HG02938 (cell line): ENCODE data around the gene MBP.

Experiments
- ATAC-seq: cut with Tn5 transposase; IDR thresholded peaks from one replicate; pipeline ENCODE4 v1.9.1; 2021; ENCODE audit warnings: mild to moderate bottlenecking, moderate library complexity; ENCODE audit not compliant: unreplicated experiment

Gene MBP

DNA sequence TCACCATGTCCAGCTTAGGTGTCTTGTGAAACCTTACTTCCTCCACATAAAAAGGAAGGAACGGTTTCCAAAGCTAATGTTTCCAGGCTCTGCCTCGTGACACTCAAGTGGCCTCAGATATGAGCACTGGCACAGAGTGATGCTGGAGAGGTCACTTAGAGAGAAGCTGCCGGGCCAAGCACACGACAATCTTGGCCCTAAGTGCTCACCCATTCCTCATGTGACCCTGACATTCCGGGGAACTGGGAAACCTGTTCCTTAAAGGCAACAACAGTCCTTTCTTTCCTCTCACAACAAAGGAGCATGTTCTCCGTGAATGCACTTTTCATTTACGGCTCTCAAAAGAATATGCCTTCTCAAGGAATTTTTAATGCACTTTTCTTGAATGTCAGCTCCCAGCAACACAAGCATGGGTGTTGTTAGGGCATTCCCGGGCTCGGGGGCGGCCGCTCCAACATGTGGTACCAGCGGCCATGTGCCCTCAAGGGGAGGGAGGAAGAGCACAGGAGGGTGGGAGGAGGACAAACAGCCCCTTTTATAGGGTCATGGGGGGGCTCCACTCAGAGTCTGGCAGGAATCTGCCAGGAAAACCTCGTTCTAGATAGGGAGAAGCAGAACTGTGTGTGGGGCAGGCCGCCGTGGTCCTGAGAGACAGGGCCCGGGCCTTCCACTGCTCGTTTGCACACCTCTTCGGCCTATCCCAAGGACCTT, 118.6 kb downstream of the MBP start:
- ATAC-seq = no peak

DNA sequence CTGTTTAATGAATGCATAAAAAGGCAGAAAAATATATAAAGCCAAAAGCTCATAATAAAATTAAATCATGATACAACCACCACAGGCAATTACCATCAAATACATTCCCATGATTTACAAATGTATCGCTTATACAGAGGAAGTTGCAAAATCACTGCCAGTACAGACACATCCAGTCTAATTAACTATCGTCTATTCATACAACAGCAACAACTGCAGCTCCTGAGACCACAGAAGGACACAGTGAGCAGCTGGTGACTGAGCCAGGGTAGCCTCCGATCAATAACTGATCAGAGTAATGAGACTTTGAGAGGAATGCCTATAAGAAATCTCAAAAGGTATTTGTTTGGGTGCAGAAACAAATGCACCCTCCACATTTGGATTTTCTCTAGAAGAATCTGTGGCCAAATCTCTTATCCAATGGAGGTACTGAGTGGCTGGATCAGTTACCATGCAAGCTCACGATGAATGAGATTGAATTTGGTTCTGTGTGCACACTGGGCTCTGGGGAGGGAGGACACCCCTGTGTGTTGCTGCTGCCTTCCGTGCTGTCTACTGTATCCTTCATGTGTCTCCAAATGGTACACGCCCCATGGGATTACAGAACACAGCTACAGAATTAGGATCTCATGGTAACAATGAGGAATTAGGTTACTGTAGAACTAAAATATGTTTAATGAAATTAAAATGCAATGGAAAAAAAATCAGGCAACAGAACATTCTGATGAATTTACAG, 119.6 kb downstream of the MBP start:
- no peak for ATAC-seq

DNA sequence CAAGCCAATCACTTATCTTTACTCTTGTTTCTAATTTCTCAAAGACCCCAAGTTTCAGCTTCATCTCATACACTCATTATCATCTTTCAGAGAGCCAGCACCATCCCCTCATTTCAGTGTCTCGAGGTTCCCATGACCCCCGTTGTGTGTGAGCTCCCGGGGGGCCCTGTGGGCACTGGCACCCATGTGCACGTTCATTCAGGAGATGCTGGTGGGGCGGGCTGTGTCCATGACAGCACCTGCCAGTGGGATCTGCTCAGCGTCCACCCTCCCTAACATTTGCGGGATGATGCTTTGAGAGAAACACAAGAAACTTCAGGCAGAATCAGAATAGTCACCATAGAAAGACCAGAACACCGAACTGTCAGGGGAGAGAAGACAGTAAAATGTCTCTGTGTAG, 120.5 kb downstream of the MBP start:
- ATAC-seq = no peak

DNA sequence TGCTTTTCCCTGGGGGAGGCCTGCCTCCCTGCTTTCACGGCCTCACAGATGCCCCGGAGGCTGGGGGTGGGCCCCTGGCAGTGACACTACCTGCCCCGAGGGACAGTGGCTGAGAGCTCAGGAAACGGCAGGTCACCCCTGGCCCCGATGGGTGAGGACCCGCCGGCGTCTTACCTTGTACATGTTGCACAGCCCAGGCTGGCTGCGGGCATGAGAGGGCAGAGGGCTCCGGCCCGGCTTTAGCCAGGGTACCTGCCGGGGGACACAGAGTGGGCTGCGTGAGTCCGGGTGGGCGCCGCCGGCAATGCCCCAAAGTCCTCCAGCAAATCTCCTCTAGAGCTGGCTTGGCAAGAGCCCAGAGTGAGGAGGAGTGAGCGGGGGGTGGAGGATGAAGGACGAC, 122.9 kb downstream of the MBP start:
- ATAC-seq = no peak

DNA sequence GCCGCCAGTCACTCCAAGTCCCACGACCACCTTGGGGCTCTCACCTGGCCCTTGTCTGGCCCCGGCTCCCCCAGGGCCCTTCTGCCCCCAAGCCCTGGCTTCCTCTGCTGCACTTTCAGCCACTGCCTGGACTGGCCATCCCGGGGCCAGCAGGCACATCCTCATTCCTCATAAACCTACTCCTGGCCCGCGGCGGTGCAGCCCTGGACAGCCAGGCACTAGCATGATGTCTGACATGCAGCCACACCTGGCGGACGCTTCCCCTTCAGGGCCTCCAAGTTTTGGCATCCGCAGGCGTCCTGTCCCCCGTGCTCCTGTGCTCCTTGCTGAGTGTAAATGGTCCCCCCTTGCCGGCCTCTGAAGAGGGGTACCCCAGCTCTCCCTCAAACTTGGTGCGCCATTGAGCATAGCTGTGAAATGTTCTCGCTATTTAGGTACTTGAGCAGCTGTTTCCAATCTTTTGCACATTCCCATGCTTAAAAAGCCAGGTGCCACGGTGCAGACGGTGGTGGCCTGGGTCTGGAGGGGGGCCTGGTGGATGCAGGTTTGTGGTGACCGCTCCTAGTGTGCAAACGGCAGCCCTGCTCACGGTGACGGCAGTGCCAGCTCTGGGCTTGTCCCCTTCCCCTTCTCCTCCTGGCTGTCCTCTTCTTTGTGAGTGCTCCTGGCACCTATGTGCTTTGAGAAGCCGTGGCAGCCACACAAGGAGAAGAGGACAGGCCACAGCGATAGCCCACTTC, 123.8 kb downstream of the MBP start:
- no peak for ATAC-seq

DNA sequence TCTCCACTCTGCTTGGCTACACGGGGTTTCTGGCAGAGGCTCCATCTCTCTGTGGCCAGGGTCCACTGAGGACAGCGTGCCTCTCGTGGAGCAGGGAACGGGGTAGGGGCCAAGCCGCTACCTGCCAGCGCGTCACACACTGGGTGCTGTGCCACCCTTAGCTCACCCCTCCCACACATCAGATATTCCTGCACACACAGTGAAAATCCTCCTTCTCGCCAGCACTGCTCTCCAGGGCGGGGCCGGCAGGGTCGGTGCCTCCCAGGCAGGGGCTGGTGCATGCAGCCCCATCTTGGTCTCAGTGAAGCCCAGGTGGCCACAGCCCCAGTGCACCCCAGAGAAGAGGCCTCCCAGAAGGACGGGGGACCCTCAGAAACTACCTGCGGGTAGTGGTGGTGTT, 124.6 kb downstream of the MBP start:
- no peak for ATAC-seq

DNA sequence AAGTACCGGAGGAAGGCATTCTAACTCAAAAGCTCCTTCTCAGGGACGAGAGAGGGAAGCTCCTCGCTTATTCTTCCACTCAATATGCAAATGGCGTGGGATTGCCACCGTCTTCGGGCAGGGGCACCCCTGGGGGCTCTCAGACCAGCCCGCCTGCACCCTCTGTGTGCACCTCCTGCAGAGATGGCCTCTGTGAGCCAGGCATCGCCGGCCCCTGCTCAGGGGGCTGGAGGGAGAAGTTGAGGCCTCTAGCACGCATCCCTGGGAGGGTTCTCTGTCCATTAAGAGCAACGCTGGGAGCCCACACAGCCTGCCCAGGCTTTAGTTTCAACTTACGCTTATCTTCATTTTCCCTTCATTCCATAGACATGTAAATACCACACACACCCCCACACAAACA, 125.3 kb downstream of the MBP start:
- no peak for ATAC-seq

DNA sequence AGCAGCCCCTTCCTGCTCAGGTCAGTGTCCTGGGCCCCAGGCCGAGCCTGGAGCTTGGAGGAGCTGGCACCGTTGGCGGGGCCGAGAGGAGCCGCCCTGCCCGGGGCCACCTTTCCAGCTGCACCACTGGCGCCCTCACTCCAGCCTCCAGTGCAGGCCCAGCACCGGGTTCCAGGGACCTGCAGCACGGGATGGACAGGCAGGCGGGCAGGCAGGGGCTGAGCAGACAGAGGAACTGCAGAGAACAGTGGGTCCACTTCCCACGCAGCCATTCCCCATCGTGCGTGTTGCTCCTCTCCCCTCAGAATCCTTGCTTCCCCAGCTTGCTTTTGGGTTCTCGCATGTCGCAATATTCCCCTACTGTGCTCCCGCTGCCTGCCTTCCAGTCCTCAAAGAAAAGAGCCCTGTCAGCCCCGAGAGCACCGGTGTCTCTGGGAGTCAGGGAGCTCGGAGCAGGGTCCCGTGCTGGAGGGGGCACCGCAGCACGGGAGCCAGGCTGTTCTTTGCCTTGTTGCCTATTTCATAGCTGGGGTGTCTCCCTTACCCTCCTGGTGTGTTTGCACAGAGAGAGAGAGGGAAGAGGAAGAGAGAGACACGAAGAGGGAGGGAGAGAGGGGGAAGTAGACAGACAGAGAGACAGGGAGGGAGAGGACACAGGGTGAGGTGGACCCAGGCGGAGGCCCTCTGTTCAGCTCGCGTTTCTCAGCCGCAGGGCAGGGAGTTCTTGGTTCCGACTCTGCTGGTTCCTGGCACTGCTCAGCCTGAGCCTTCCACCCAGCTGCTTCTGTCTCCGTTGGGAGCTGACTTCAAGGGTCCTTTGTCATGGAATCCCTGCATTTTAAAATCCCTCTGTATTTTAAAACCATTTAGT, 126.0 kb downstream of the MBP start:
- ATAC-seq = no peak

DNA sequence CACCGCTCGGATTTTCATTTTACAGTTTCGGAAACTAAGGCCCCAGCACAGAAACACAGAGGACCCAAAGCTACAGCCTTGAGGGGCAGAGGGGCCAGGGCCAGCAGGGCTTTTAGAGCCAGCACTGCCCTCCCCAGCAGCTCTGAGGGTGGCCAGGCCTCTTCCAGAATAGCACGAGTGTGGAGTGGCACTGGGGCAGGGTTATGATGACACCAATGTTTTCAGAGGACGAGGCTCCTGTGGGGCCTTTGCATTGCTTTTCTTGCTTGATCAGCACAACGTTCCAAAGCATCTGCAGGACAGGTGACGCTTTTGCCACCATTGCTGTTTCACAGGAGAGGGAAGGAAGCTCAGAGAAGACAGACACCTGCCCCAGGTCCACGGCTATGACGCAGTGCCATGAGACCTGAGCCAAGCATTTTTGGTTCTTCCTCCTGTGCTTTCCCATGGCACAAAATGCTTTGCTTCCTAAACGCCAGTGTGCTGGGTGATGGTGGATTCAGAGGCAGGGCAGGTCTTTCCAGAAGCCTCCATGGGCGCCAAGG, 126.9 kb downstream of the MBP start:
- ATAC-seq = no peak

DNA sequence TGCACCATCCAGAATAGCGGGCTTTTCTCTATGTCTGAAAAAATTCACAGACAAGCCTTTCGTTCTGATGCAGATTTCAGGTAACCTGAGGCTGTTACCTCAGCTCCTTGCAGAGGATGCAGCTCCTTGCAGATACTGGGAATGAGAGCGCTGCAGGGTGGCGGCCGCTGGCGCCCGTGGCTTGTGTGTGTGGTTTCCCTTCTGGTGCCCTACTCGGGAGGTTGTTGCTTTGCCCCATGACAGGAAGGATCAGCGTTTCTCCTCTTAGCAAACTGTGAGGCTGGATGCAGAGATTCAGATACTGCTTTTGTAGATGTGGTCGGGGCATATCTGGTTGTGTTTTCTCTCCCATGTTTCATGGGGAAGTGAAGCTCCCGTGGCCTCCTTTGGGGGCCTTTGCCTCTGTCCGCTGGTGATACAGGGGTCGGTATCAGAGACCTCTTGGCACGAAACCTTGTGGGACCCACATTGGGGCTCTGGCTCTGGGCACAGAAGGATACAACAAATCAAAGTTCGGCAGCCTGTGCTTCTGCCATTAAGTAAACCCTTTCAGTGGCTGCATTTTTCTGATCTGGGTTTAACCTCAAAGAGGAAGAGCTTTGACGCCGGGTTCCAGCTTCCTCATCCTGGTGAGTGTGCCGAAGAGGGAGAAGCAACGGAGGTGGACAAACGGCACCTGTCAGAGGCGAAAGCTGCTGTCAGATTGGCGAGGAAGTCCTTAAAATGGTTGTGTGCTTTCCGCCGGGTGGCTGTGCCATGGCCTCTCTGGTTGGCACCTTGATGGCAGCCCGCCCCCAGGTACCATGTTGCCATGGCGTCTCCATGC, 127.8 kb downstream of the MBP start:
- no peak for ATAC-seq

DNA sequence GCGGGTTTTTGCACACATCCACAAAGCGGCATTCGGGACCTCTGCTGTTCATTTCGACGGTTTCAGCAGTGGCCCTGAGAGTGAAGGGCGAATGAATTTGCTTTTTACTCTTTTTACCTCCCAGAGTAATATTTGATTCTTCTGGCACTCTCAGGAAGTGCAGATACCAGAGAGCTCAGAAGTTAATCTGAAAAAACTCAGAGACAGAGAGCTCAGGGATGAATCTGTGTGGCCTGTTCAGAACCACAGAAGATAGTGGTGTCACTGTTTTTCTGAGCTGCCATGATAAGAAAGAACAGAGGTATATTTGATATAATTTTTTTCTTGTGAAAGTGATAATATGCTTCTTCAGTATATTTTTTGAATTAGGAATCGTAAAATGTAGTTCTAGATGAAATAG, 129.3 kb downstream of the MBP start:
- no peak for ATAC-seq

DNA sequence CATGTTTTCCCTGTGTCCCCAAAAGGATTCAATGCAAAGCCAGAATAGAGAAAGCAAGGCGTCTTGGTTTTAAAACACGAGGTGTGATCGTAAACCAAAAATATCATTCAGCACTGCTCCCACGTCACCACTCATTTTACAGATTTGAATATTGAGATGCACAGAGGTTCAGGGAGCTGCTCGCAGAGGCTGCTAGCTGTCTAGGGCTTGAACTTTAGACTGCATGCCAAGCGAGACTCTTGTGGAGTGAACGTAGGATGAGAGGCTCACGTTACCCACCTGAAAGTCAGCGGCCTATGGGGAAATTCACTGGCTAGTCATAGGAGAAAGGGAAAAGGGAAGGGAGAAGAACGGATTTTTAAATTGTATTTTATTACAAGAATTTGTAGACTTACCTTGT, 130.1 kb downstream of the MBP start:
- no peak for ATAC-seq

DNA sequence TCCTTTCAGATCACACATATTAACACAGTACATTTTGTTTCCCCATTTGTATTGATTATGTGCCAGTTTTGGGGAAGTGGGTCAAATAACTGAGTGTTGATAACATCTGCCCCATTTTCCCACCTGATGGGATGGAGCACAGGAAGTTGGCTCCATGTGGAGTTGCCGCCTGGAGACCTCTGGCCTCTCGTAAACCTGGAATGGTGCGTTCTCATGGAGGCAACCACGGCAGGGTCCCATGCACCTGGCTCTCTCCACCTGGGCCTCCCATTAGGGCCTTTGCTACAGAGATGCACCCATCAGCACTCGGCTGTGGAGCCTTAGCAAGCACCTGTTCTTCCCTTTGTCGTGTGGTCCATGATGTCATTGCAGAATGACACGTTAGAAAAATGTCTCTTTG, 130.6 kb downstream of the MBP start:
- ATAC-seq = no peak

DNA sequence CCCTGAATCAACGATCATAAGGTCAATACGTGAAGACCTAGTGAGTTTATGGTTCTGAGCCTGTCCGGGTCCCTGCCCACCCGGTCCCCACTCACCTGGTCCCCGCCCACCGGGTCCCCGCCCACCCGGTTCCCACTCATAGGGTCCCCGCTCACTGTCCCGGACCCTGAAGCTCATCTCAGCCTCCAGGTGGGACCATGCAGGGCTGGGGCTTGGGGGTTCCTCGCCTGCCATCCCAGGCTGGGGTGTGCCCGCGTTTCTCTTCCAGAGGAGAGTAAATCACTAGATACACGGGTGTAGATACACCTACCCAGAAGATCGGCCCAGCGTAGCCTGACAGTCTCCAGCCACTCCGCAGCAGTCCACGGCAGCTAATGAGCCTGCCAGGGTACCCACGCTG, 131.5 kb downstream of the MBP start:
- no peak for ATAC-seq

DNA sequence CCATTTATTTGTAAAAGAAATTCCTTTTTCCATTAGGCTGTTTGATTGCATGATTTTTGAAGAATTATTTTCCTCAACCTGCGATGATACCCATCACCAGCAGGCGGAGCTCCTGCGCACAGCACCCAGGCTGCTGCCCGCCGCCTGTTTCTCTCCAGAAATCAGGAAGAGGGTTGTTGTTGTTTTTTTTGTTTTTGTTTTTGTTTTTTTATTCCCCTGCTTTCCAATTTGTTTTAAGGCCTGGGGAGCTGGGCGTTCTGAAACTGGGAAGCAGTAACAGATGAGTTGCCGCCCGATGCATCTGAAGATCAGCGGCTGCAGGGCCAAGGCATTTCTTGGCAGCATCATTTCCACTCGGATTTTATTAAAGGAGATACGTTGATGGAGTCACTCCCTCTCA, 132.1 kb downstream of the MBP start:
- ATAC-seq = no peak

DNA sequence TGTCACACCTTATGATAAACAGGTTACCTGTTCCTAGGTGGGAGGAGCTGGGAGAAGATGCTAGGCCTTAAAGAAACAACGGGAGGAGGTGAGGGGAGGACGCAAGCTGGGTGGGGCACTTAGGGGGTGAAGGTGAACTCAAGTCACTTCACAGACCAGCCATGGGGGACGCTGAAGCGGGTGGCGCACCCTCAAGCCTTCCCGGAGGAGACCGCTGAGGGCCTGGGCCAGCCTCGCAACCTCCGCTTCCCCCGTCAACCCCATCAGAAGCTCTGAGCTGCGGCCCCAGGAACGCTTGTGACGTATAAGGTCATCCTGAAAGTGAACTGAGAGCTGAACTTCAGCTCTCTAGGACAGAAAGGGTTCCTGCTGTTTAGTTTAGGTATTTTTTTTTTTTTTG, 133.5 kb downstream of the MBP start:
- no peak for ATAC-seq

DNA sequence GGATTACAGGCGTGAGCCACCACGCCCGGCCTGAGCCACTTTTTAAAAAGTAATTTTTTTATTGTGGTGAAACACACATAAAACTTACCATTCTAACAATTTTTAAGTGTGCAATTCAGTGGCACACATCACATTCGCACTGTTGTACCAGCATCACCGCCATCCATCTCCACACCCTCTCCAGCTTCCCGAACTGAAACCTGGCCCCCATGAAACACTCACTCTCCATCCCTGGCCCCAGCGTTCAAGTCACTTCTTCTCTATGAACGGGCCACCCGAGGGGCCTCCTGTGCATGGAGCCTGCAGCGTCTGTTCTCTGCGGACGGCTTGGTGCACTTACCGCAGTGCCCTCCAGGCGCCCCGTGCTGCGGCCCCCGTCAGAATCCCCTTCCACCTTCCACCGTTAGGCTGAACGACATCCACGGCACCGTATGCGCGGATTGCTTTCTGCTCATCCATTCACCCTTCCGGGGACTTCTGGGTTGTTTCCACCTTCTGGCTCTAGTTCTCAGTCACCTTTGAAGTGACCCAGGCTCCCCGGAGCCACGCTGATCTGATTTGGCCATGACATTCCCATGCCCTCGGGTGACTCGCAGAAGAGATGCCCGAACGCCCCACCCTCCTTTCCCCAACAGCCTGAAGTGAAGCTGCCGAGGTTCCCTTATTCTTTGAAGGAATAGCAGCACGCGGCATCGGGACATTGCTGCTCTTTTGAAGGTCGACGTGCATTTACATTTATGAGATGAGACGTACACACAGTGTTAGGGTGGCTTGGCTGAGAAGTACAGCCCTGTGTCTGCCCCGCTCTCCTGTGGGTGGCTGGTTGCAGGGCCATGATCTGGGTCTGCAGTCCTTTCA, 134.4 kb downstream of the MBP start:
- ATAC-seq = no peak

DNA sequence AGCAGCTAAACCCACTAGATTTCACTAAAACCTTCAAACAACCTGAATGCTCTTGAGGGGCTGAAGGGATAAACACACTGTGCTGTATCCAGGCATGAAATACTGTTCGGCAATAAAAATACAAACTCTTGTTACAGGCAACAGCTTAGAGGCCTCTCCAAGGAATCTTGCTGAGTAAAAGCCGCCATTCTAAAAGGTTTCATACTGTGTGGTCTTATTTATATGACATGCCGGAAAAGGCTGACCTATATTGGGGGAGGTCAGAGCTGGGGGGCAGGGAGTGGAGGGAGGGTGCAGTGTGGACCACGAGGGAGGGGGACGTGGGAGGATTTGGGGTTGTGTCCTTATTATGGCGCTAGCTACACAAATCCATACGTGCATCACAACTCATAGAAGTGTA, 136.2 kb downstream of the MBP start:
- no peak for ATAC-seq

DNA sequence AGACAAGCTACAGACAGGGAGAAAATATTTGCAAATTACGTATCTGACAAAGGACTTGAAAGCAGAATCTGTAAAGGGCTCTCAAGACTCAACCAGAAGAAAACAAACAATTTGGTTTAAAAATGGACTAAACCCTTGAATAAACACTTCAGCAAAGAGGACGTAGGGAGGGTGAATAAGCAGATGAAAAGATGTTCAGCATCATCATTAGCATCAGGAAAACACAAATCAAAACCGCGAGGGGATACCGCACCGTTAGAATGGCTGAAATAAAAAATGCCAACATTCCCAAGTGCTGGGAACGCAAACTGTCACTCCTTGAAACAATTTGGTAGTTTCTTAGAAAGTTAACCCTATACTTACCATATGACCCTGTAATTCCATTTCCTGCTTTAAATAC, 136.7 kb downstream of the MBP start:
- ATAC-seq = no peak
